D721Med (cell line): ENCODE measurements around the gene GOT2.
"Not testable (repeated sequence)": the region's sequence is repeated elsewhere in the genome, so short reads cannot be mapped to it uniquely, and the experiment has no call there.

Experiments
- DNase-seq: peaks from one replicate; pipeline ENCODE4 v3.0.0; 2011; ENCODE audit warnings: low spot score; ENCODE audit not compliant: insufficient read length
- FAIRE-seq: peaks from 2 replicates; lab custom pipeline; 2011; peaks lifted over from hg19 to GRCh38; lab: Jason Lieb, UNC
- TF ChIP-seq, protein P1 (sequence below): IDR thresholded peaks from 2 replicates; pipeline ENCODE4 v1.5.1; 2012; ENCODE audit warnings: mild to moderate bottlenecking, control low read depth; ENCODE audit not compliant: insufficient read depth; ENCODE audit errors: missing control alignments

GOT2 gene

GRCh38 chr16:58733671-58734458 is at the start of gene GOT2:
GOT2 (minus strand) TSS chr16:58734316; CDS start chr16:58734228, 88 bp downstream.
- DNase-seq: no peak
- no peak for FAIRE-seq
- TF ChIP-seq, protein P1, sequence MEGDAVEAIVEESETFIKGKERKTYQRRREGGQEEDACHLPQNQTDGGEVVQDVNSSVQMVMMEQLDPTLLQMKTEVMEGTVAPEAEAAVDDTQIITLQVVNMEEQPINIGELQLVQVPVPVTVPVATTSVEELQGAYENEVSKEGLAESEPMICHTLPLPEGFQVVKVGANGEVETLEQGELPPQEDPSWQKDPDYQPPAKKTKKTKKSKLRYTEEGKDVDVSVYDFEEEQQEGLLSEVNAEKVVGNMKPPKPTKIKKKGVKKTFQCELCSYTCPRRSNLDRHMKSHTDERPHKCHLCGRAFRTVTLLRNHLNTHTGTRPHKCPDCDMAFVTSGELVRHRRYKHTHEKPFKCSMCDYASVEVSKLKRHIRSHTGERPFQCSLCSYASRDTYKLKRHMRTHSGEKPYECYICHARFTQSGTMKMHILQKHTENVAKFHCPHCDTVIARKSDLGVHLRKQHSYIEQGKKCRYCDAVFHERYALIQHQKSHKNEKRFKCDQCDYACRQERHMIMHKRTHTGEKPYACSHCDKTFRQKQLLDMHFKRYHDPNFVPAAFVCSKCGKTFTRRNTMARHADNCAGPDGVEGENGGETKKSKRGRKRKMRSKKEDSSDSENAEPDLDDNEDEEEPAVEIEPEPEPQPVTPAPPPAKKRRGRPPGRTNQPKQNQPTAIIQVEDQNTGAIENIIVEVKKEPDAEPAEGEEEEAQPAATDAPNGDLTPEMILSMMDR: peak; percentile 78

DNA sequence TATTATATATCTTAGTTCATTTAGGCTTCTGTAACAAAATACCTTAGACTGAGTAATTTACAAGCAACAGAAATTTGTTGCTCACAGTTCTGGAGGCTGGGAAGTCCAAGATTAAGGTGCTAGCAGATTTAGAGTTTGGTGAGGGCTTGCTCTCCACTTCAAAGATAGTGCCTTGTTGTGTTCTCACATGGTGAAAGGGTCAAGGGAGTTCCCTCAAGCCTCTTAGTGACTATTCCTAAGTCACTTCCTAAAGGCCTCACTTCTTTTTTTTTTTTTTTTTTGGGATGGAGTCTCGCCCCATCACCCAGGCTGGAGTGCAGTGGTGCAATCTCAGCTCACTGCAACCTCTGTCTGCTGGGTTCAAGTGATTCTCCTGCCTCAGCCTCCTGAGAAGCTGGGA is 45.2 kb upstream of the GOT2 start:
- DNase-seq, FAIRE-seq: not testable (repeated sequence)

DNA sequence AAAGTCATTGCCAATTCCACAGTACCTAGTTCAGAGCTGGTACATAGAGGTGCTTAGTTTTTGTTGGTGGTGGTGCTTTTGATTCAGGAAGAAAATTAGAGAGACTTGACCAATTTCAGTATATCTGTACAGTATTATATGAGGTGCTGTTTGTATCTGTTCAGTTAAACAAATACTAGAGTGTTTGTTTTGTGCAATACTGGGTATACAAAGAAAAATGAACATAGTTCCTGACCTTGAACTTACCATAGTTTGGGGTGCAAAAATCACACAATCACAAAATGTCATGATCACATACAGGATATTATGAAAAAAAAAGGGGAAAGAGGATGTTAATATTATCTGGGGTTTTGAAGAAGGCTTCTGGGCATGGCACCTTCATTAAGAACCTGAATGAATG is 39.8 kb upstream of the GOT2 start:
- no peak for FAIRE-seq
- no peak for DNase-seq
- TF ChIP-seq, protein P1: no peak

DNA sequence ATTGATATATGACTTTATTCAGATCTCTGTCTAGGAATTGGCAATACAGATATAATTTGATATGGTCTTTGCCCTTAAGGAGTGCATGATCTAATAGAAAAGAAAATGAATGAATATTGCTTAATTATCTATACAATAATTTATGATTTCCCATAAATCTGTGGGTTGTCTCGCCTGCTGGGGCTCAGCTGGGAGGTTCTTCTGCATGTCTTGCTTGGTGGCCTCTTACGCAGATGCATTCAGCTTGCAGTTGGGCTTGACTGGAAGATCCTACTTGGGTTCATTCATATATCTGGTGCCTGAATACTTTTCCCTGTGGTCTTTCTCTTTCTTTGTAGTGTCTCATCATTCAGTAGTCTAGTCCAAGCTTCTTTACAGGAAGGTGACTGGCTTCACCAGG is 34.0 kb upstream of the GOT2 start:
- no peak for FAIRE-seq
- TF ChIP-seq, protein P1: no peak
- DNase-seq: no peak

DNA sequence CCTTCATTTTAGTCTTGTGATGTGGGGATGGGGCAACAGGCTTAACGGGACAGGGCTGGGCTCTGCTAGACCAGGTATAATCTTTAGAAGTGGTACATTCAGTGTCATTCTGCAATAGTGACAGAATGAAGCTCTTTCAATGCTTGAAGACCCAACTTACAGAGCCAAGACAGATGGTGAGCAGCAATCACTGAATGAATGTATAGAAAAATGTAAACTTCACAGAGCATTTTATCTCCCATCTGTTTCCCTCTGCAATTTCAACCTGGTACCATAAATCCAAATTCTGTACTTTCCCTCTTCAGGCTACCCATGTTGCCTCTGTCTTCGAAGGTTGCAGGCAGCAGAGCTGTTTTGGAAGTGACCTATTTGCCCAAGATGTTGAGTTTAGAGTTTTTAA is 33.5 kb upstream of the GOT2 start:
- no peak for DNase-seq
- FAIRE-seq: no peak
- TF ChIP-seq, protein P1: no peak

- TF ChIP-seq, protein P1: no peak
- no peak for DNase-seq
These were observed 22.7 kb upstream of the GOT2 start for GRCh38 chr16:58756650-58757332.

DNA sequence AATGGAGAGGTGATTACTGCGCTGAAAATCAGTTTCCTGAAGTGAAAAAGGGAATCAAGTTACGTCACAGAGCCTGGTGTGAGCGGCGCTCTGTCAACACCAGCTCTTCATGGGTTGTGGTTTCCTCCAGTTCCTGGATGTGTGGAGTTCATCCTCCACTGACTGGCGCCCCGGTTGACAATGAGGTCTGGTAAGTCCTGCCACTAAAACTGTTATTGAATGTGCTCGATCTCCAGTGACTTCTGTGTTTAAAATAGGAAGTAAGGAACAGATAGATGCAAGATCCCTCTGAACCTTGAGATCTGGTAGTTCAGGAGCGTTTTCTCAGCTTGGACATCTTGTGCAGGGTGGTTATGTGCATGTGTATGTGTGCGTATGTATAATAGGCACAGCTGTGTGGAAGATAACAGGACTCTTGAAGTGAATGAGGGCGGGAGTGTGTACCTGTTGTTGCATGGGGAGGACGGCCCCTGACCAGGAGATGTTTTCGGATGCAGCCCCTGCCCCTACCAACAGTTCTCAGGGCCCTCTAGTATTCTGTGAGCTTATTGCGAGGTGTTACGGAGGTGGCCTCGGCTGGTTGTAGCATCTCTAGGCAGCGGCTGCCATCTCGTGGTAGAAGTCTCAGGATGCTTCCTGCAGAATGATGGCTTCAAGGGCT is 22.0 kb upstream of the GOT2 start:
- no peak for DNase-seq
- no peak for FAIRE-seq

More at GRCh38 chr16:58756650-58757332, 22.7 kb upstream of the GOT2 start:
- no peak for FAIRE-seq

More for the DNA sequence above, 22.0 kb upstream of the GOT2 start:
- TF ChIP-seq, protein P1: peak; percentile 88
